ENCODE results near the gene PDE4D. TPM values are rescaled to one million over a fixed set of nuclear protein-coding genes. Genes with fewer than 3 reads are reported as not detected.

PDE4D gene
- total RNA-seq, 4 donors from 2014 or later, result 15.9 to 66.3 (median 48.7) TPM

DNA sequence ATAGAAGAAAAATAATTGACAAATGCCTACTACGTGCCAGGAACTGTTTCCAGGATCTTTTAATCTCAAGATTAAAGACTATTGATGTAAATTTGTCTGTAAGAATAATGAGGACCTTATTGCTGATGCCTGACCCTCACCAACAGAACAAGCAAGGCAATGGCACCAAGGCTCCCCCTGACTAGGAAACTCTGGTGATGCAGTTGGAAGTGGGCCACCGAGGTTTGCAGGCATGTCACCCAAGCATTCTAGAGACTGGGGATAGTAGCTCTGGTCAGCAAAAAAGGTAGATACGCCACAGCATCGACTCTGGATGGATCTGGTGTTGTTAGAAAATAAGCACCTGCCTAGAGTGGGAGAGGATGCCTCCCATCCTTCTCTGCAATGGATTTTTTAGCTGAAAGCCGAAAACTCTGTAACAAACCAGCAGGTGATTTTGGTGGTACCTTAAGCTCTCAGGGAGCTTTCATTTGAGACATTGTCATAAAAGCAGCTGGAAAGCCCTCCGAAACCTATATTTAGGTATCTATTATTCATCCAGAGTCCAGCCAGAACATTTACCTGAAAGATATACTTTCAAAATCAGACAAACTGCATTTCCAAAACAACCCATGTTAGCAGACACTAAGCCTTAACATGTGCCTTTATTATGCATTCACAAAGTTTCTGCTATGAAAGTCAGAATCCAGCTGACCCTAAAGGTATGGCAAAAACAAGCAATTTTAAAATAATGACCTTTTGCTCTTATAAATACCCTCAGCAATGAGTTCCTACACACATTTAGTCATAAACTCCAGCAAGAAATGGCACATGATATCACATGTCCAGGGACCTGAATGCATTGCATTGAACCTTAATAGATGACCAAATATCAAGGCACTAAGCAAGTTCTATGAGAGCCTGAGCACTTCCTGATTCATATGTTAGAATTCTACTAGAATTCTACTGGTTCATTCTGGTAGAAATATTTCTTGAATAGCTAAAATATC, 308.4 kb downstream of the PDE4D start:
- Histone ChIP-seq H3K27me3 (no peaks in the 10 kb centered on the region), H3K4me3 (no peak overlapping the region), H3K27ac (no peak overlapping the region), H3K4me1 (peaks cover 0 to 22% (median 2%) of the 10 kb centered on the region in 4 donors), H3K36me3 (no peaks in the 10 kb centered on the region), H3K9me3 (no peaks in the 10 kb centered on the region)
- 89 to 91% methylated on average over 6 of the region's 6 CpGs for WGBS, 2 donors
- TF ChIP-seq POLR2A (IDR thresholded peaks at IDR 0.05), result no peak
- no peak for TF ChIP-seq EP300 (IDR thresholded peaks at IDR 0.05)
- TF ChIP-seq, protein P1, sequence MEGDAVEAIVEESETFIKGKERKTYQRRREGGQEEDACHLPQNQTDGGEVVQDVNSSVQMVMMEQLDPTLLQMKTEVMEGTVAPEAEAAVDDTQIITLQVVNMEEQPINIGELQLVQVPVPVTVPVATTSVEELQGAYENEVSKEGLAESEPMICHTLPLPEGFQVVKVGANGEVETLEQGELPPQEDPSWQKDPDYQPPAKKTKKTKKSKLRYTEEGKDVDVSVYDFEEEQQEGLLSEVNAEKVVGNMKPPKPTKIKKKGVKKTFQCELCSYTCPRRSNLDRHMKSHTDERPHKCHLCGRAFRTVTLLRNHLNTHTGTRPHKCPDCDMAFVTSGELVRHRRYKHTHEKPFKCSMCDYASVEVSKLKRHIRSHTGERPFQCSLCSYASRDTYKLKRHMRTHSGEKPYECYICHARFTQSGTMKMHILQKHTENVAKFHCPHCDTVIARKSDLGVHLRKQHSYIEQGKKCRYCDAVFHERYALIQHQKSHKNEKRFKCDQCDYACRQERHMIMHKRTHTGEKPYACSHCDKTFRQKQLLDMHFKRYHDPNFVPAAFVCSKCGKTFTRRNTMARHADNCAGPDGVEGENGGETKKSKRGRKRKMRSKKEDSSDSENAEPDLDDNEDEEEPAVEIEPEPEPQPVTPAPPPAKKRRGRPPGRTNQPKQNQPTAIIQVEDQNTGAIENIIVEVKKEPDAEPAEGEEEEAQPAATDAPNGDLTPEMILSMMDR (IDR thresholded peaks at IDR 0.05), result no peak
- no peak for DNase-seq (ENCODE audit: low spot score in 2 of 2)

DNA sequence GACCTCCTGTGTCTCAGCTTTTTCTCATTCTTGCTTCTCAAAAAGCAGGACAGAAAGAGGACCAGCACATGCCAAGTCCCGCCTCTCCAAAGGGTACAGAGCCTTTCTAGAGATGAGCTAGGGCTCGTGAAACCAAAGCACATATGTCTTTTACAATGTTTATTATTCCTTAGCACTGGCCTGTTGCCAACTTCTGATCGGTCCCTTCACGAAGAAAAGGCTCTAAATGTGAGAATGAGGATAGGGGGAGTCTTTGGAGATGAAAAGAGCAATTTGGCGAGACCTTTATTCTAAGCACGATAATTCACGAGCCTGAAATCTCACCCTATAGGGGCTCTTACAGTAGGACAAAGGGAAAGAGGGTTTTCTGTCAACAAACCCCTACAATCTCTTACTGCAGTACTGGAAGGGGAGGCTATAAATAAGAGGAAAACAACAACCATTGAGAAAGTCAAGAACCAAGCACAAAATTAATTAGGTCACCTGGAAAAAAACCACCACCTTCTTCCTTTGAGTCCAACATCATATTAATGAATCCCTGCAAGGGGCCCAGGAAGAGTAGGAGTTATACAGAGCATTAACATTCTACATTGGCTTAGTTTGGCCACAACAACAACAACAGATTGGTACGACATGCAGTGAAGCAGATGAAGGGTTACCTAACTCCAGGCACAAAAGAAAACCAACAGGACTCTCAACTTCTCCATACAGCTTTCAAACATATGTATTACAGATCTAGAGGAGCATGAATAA, 309.5 kb downstream of the PDE4D start:
- TF ChIP-seq, protein P1 (IDR thresholded peaks at IDR 0.05), result no peak
- TF ChIP-seq POLR2A (IDR thresholded peaks at IDR 0.05) (no peak), EP300 (IDR thresholded peaks at IDR 0.05) (no peak)
- no peak overlapping the region for H3K27ac ChIP-seq
- H3K4me1 ChIP-seq, result peaks cover 0 to 22% (median 2%) of the 10 kb centered on the region in 4 donors
- H3K4me3 ChIP-seq, result no peak overlapping the region
- no peaks in the 10 kb centered on the region for H3K27me3 ChIP-seq
- WGBS, 2 donors, result 70 to 81% methylated on average over 8 of the region's 8 CpGs
- no peak for DNase-seq (ENCODE audit: low spot score in 2 of 2)
- no peaks in the 10 kb centered on the region for H3K9me3 ChIP-seq
- no peaks in the 10 kb centered on the region for H3K36me3 ChIP-seq

DNA sequence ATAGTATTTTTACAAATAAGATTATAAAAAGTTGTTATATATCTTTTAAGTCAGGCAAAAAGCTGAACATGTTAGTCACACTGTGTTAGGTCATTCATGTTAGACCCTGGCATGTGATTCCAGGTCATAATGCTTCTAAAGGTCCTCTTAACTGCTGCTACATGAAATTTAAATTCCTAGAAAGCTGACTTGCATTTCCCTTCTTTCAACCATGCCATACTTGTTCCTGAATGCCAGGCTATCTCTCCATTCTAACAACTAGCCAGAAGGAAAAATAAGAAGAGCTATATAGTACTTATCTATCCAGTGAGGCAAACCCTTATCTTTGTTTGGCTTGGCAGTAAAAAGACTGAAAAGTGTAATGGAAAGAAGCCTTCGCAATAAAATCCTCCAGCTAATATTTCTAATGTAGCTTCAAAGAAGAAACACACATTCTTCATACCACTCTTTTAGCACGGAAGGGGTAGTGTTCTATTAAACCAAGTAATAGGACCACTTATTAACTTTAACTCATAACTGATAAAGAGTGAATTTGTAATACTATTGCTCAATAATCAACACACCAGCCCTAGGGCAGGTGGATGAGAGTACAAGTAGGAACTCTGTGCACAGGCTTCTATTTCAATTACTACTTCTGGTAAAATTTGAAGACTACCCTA, 310.2 kb downstream of the PDE4D start:
- DNase-seq (ENCODE audit: low spot score in 2 of 2), result no peak
- 73 to 80% methylated on average over 2 of the region's 2 CpGs for WGBS, 2 donors
- H3K27ac ChIP-seq, result no peak overlapping the region
- H3K9me3 ChIP-seq, result no peaks in the 10 kb centered on the region
- H3K4me1 ChIP-seq, result peaks cover 0 to 18% (median 0%) of the 10 kb centered on the region in 4 donors
- no peaks in the 10 kb centered on the region for H3K36me3 ChIP-seq
- TF ChIP-seq, protein P1 (IDR thresholded peaks at IDR 0.05), result no peak
- TF ChIP-seq EP300 (IDR thresholded peaks at IDR 0.05) (no peak), POLR2A (IDR thresholded peaks at IDR 0.05) (no peak)
- H3K4me3 ChIP-seq, result no peak overlapping the region
- no peaks in the 10 kb centered on the region for H3K27me3 ChIP-seq

DNA sequence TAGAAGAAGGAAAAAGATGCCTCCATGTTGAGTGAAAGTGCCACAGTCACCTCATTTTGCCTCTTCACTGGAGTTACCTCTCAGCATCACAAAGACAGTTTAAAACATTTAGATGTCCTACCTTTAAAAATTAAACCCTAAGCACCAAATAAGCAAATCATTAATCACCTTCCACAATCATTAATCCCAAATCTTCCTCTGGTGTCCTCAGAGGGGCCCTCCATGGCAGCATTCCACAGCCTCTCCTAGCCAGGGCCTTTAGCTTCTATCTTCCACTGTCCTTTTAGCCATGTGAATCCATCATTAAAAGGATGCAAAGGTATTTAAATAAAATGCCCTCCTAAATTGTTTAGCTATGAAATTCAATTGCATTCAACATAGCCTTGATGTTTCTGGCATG, 310.8 kb downstream of the PDE4D start:
- no peak overlapping the region for H3K4me3 ChIP-seq
- H3K27ac ChIP-seq, result no peak overlapping the region
- H3K4me1 ChIP-seq, result peaks cover 0 to 12% (median 0%) of the 10 kb centered on the region in 4 donors
- DNase-seq (ENCODE audit: low spot score in 2 of 2), result no peak
- no peaks in the 10 kb centered on the region for H3K36me3 ChIP-seq
- H3K27me3 ChIP-seq, result no peaks in the 10 kb centered on the region
- TF ChIP-seq, protein P1 (IDR thresholded peaks at IDR 0.05), result no peak
- TF ChIP-seq EP300 (IDR thresholded peaks at IDR 0.05) (no peak), POLR2A (IDR thresholded peaks at IDR 0.05) (no peak)
- H3K9me3 ChIP-seq, result no peaks in the 10 kb centered on the region

Data from tibial nerve (tissue), 4 donors.